Fibroblast of villous mesenchyme (primary cell): ENCODE data around the gene LRRC25. TPM values are rescaled to one million over a fixed set of nuclear protein-coding genes. Genes with fewer than 3 reads are reported as not detected.

Experiments
- DNase-seq: peaks from one replicate; pipeline ENCODE4 v3.0.0-alpha.2; 2010; ENCODE audit warnings: low read depth
- H3K4me3 ChIP-seq: 2 replicates; pipeline ENCODE4 v1.5.1; 2011; ENCODE audit warnings: low read depth, mild to moderate bottlenecking, low read length
- CTCF ChIP-seq: IDR thresholded peaks from 2 replicates; pipeline ENCODE4 v1.5.1; 2012; ENCODE audit warnings: low read depth, mild to moderate bottlenecking, low read length; ENCODE audit not compliant: insufficient read depth
- total RNA-seq: library from RNA; depleted of rRNA; stranded (reverse); fragments of >200 nt; gene quantifications from 2 replicates; pipeline ENCODE4 v1.2.3, GENCODE V29; 2012

The LRRC25 gene
- total RNA-seq, 1 donor: under 0.01 TPM

GRCh38 chr19:18435178-18435841, 37.9 kb upstream of the LRRC25 start:
- no peak overlapping the region for H3K4me3 ChIP-seq
- no peak for TF ChIP-seq CTCF
- DNase-seq: no peak

GRCh38 chr19:18434411-18435175, 37.2 kb upstream of the LRRC25 start:
- DNase-seq: no peak
- no peak for TF ChIP-seq CTCF
- H3K4me3 ChIP-seq: no peak overlapping the region

GRCh38 chr19:18433735-18434398, 36.4 kb upstream of the LRRC25 start:
- no peak for TF ChIP-seq CTCF
- H3K4me3 ChIP-seq: peak overlapping the region; percentile 35
- DNase-seq: no peak

GRCh38 chr19:18433015-18433691, 35.7 kb upstream of the LRRC25 start:
- no peak for DNase-seq
- peak overlapping the region; percentile 41 for H3K4me3 ChIP-seq
- no peak for TF ChIP-seq CTCF

- H3K4me3 ChIP-seq: peak overlapping the region; percentile 41
- no peak for DNase-seq
- TF ChIP-seq CTCF: no peak
Measured at GRCh38 chr19:18432275-18433014, 35.0 kb upstream of the LRRC25 start.
